ENCODE data around the gene DCTD.

DCTD gene

DNA sequence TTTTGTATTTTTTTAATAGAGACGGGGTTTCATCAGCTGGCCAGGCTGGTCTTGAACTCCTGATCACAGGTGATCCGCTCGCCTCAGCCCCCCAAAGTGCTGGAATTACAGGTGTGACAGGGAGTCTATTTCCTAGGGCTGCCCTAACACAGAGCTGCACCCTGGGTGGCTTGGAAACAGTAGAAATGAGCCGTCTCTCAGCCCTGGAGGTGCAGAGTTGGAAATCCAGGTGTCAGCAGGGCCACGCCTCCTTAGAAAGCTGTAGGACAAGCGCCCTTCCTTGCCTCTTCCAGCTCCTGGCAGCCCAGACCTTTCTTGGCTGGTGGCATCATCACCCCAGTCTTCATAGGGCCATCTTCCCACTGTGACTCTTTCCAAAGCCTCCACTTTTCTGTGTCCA, 71.6 kb downstream of the DCTD start:
- in situ Hi-C loops (cut with HindIII; ENCODE audit: low sequenced_read_pairs): no loop called here
- no peak for DNase-seq (ENCODE audit: low read depth, low spot score)
- no peak overlapping the region for H3K4me3 ChIP-seq (ENCODE audit: low read depth, low read length)
- TF ChIP-seq, protein P1, sequence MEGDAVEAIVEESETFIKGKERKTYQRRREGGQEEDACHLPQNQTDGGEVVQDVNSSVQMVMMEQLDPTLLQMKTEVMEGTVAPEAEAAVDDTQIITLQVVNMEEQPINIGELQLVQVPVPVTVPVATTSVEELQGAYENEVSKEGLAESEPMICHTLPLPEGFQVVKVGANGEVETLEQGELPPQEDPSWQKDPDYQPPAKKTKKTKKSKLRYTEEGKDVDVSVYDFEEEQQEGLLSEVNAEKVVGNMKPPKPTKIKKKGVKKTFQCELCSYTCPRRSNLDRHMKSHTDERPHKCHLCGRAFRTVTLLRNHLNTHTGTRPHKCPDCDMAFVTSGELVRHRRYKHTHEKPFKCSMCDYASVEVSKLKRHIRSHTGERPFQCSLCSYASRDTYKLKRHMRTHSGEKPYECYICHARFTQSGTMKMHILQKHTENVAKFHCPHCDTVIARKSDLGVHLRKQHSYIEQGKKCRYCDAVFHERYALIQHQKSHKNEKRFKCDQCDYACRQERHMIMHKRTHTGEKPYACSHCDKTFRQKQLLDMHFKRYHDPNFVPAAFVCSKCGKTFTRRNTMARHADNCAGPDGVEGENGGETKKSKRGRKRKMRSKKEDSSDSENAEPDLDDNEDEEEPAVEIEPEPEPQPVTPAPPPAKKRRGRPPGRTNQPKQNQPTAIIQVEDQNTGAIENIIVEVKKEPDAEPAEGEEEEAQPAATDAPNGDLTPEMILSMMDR (IDR thresholded peaks at IDR 0.05; ENCODE audit: low read depth, low read length): no peak

DNA sequence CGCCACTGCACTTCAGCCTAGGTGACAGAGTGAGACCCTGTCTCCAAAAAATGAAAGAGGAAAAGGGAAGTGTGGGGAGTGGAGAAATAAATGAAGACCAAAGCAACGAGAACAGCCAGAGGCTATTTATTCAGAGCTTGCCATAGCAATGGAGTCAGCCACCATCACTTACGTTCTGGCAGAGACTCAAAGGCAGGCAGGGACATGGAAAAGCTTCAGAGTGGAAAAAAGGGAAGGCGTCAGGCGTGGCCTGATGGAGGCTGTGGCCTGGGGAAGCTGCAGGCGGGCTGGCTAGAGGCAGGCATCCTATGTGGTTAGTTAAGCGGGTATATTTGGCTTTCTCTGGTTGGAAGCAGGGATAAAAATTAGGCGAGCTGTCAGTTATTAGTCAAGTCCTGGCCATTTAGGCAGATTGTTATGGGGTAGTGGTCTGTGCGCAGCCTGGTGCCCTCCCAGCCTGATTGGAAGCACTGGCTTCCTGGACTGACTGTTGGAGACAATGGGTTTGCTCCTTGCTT, 73.3 kb downstream of the DCTD start:
- TF ChIP-seq, protein P1 (IDR thresholded peaks at IDR 0.05; ENCODE audit: low read depth, low read length): no peak
- in situ Hi-C loops (cut with HindIII; ENCODE audit: low sequenced_read_pairs): no loop called here
- H3K4me3 ChIP-seq (ENCODE audit: low read depth, low read length): no peak overlapping the region
- no peak for DNase-seq (ENCODE audit: low read depth, low spot score)

DNA sequence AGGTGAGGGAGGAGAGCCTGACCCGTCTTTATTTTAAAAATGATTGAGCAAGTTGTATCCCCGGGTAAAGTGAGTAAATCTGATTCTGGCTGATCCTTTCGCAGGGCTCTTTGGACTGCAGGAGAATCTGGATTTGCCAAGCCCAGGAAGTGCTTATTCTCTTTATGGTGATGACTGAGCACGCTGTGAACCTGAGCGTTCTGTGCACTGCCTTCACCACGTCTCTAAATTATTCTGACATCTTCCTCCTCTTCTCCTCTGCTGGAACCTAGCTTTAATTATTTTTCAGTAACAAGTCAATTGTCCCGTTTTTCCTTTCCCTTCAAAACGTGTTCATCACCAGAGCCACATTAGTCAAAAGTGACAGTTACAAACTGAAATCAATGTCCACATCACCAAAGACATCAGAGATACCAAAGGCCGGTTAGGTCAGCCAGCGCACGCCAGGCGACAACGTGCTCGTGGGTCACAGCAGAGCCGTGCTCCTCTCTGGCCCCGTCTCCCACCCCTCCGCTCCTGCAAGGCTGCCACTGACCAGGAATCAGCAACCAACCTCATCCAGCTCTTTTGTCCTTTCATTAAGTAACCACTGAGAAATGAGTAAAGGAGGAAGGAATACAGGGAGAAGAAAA, 74.3 kb downstream of the DCTD start:
- TF ChIP-seq, protein P1 (IDR thresholded peaks at IDR 0.05; ENCODE audit: low read depth, low read length): no peak
- in situ Hi-C loops (cut with HindIII; ENCODE audit: low sequenced_read_pairs): no loop called here
- no peak for DNase-seq (ENCODE audit: low read depth, low spot score)
- H3K4me3 ChIP-seq (ENCODE audit: low read depth, low read length): no peak overlapping the region

DNA sequence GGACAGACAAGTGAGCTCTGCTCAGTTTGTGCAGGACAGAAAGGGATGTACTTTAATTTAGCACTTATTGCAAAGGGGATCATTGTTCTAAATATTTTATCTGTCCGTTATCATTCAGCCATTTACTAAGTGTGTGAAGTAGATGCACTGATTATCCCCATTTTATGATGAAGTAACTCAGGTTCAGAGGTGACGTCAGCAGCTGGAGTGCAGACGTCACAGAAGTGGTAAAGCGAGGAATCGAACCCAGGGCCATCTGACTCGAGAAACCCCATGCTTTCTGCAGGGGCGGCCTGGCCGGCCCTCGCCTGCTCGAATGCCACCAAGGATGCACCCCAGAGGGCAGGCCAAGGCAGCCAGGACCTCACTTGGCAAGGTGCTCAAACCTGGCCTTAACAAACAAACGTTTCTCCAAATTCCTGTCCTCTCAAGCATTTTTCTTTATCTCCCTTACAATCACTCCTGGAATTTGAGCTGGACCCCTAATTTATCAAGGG, 75.0 kb downstream of the DCTD start:
- DNase-seq (ENCODE audit: low read depth, low spot score): no peak
- TF ChIP-seq, protein P1 (IDR thresholded peaks at IDR 0.05; ENCODE audit: low read depth, low read length): no peak
- in situ Hi-C loops (cut with HindIII; ENCODE audit: low sequenced_read_pairs): no loop called here
- H3K4me3 ChIP-seq (ENCODE audit: low read depth, low read length): no peak overlapping the region

DNA sequence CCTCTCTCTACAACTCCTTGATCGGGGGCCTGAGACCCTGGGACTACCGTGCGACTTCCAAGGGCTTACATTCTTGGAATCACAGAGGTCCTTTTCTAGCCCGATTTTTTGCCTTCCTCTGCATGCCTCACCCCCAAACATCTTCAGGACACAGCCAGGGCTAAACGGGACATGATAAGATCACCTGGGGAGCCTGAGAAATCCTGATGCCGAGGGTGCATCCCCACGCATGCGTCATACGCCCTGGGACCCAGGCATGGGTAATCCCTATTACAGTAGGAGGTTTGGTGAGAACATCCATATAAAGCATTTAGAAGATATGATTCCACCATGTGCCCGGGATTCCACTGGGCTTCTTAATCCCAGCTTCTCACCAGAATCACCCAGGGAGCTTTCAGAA, 77.1 kb downstream of the DCTD start:
- no peak overlapping the region for H3K4me3 ChIP-seq (ENCODE audit: low read depth, low read length)
- no peak for DNase-seq (ENCODE audit: low read depth, low spot score)
- TF ChIP-seq, protein P1 (IDR thresholded peaks at IDR 0.05; ENCODE audit: low read depth, low read length): no peak
- in situ Hi-C loops (cut with HindIII; ENCODE audit: low sequenced_read_pairs): no loop called here

Measured in astrocyte of the spinal cord (primary cell).